SU-DHL-6 (cell line): ENCODE results near the gene CHD6.

Experiments
- CTCF ChIP-seq: fragments of 200-600 bp; sonication (generic); IDR thresholded peaks from one replicate; pipeline ENCODE4 v1.5.1; 2017; ENCODE audit warnings: antibody characterized with exemption, mild to moderate bottlenecking, low read length, moderate library complexity; ENCODE audit not compliant: insufficient read depth, poor library complexity, severe bottlenecking
- EZH2phosphoT487 ChIP-seq: fragments of 200-600 bp; sonication (generic), shearing (Covaris generic); conservative IDR thresholded peaks from 2 replicates; pipeline ENCODE4 v1.6.1; 2018; ENCODE audit warnings: mild to moderate bottlenecking, antibody characterized with exemption, low read length, moderate library complexity, mixed read lengths

GRCh38 chr20:41462372-41463161 is 155.6 kb downstream of the CHD6 start:
- no peak for TF ChIP-seq CTCF
- no peak for TF ChIP-seq EZH2phosphoT487
